Measurements from ENCODE around the gene EDN1. TPM values are rescaled to one million over a fixed set of nuclear protein-coding genes. Genes with fewer than 3 reads are reported as not detected.
"Not testable (repeated sequence)": the region's sequence is repeated elsewhere in the genome, so short reads cannot be mapped to it uniquely, and the experiment has no call there.

Gene EDN1
- total RNA-seq, 4 donors from 2014 or later, result 3.6 to 38.4 (median 20.1) TPM

- DNase-seq (ENCODE audit: low spot score), result no peak
- TF ChIP-seq CTCF (IDR thresholded peaks at IDR 0.05), result no peak
Measured at GRCh38 chr6:12313992-12314589, 23.9 kb downstream of the EDN1 start.

DNA sequence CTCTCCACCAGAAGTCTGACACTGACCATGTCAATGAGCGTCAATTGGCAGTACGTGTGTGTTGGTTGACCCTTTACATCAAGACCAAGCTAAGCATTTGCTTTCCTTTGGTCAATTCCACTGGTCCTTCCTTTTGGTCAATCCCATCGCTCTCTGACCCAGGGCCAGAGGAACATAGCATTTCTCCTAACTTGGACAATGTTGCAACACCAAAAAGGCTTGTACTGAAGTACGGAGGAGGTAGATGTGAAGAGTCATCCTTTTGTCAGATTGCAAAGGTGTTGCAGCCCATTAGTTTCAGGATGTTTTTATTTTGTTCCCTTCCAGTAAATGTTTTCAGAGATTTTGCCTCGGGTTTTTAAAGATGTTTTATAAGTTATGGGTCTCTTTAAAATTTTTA lies 24.6 kb downstream of the EDN1 start:
- DNase-seq (ENCODE audit: low spot score) (no peak), ATAC-seq (ENCODE audit: low FRiP score) (no peak)
- no peak for TF ChIP-seq CTCF (IDR thresholded peaks at IDR 0.05)

More at GRCh38 chr6:12313992-12314589, 23.9 kb downstream of the EDN1 start:
- no peak for ATAC-seq (ENCODE audit: low FRiP score)

- no peak for ATAC-seq (ENCODE audit: low FRiP score)
- TF ChIP-seq CTCF (IDR thresholded peaks at IDR 0.05), result no peak
- DNase-seq (ENCODE audit: low spot score), result no peak
Measured at GRCh38 chr6:12315292-12316081, 25.3 kb downstream of the EDN1 start.

GRCh38 chr6:12318749-12319148 lies 28.6 kb downstream of the EDN1 start:
- ATAC-seq (ENCODE audit: low FRiP score), result no peak
- TF ChIP-seq CTCF (IDR thresholded peaks at IDR 0.05), result no peak
- DNase-seq (ENCODE audit: low spot score), result no peak

GRCh38 chr6:12320074-12320473 lies 29.9 kb downstream of the EDN1 start:
- not testable (repeated sequence) for DNase-seq (ENCODE audit: low spot score); ATAC-seq (ENCODE audit: low FRiP score)

DNA sequence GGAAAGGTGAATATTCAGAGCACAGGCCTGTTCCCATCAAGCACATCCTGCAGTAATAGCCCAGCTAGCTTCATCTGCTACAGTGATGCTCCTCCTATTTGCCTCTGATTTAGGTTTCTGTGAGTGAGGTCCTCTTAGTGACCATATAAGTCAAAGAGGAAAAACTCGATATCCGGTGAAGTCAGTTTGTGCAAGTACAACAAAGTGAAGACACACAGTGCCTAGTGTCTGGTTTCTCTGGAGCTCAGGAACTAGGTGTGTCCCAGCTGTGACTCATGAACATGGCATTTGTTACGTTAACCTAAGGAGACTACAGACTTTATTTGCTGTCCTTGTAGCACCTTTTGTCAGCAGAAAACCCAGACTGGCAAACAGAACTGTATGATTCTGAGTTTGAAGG lies 33.9 kb downstream of the EDN1 start:
- TF ChIP-seq CTCF (IDR thresholded peaks at IDR 0.05), result no peak
- ATAC-seq (ENCODE audit: low FRiP score) (no peak), DNase-seq (ENCODE audit: low spot score) (no peak)

DNA sequence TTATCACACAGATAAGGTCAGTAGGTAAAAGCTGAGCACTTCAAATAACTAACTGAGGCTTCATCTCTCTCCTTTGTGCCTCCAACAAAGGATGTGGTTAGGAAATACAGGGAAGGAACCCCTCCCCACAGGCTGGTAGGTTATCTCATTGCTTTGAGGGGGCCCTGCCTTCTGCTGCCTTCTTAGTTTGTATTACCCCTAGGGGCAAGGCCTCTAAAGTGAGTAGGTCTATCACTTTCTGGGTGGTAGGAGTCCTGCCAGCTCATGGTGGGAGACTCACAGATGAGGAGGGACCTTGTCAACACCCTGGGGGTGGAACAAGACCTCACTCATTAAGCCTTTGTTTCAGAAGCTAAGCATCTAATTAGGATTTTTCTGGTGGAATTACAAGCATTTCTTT lies 34.6 kb downstream of the EDN1 start:
- TF ChIP-seq CTCF (IDR thresholded peaks at IDR 0.05), result no peak
- no peak for DNase-seq (ENCODE audit: low spot score)
- no peak for ATAC-seq (ENCODE audit: low FRiP score)
